Memory B cell (primary cell): ENCODE measurements around the gene LCE2B.
"Not testable (repeated sequence)": the region's sequence is repeated elsewhere in the genome, so short reads cannot be mapped to it uniquely, and the experiment has no call there.

Experiments
- ATAC-seq: fragments of 150-1000 bp; cut with Tn5 transposase; 2 replicates; pipeline ENCODE4 v1.10.0; 2021; ENCODE audit warnings: low read depth, mild to moderate bottlenecking, moderate library complexity
- DNase-seq, 2 donors: peaks; one replicate each; pipeline ENCODE4 v3.0.0; 2022; ENCODE audit warnings: low spot score in 2 of 2
- H3K27ac Mint-ChIP-seq: one replicate; pipeline ENCODE4 v1.8.0; 2022; ENCODE audit warnings: mild to moderate bottlenecking, moderate library complexity, mixed read lengths
- H3K27me3 Mint-ChIP-seq: one replicate; pipeline ENCODE4 v1.8.0; 2022; ENCODE audit warnings: mixed read lengths
- H3K36me3 Mint-ChIP-seq: one replicate; pipeline ENCODE4 v1.8.0; 2022; ENCODE audit warnings: mild to moderate bottlenecking, mixed read lengths
- H3K4me1 Mint-ChIP-seq: one replicate; pipeline ENCODE4 v1.8.0; 2022; ENCODE audit warnings: mixed read lengths
- H3K4me3 Mint-ChIP-seq: one replicate; pipeline ENCODE4 v1.8.0; 2022; ENCODE audit warnings: mild to moderate bottlenecking, moderate library complexity, mixed read lengths
- H3K9me3 Mint-ChIP-seq: one replicate; pipeline ENCODE4 v1.8.0; 2022; ENCODE audit warnings: mixed read lengths

LCE2B gene

GRCh38 chr1:152685823-152686222 lies at the start of gene LCE2B:
TSS of gene LCE2B (plus strand) at chr1:152686123. CDS start at chr1:152686844, 721 bp downstream.
- not testable (repeated sequence) for H3K9me3 Mint-ChIP-seq, ATAC-seq, DNase-seq, H3K36me3 Mint-ChIP-seq, H3K4me1 Mint-ChIP-seq, H3K27ac Mint-ChIP-seq, H3K4me3 Mint-ChIP-seq
- peaks cover 19% of the 10 kb centered on the region for H3K27me3 Mint-ChIP-seq

GRCh38 chr1:152640351-152640750 lies 45.6 kb upstream of the LCE2B start:
- H3K4me3 Mint-ChIP-seq = no peak overlapping the region
- peaks cover 10% of the 10 kb centered on the region for H3K9me3 Mint-ChIP-seq
- ATAC-seq (no peak), DNase-seq (no peak)
- no peaks in the 10 kb centered on the region for H3K36me3 Mint-ChIP-seq
- H3K4me1 Mint-ChIP-seq = no peaks in the 10 kb centered on the region
- H3K27me3 Mint-ChIP-seq = peaks cover 2% of the 10 kb centered on the region
- H3K27ac Mint-ChIP-seq = no peak overlapping the region

- H3K27me3 Mint-ChIP-seq = peaks cover 4% of the 10 kb centered on the region
- no peaks in the 10 kb centered on the region for H3K4me1 Mint-ChIP-seq
- H3K9me3 Mint-ChIP-seq = peaks cover 4% of the 10 kb centered on the region
- H3K36me3 Mint-ChIP-seq = no peaks in the 10 kb centered on the region
- no peak for ATAC-seq
- H3K4me3 Mint-ChIP-seq = no peak overlapping the region
- no peak overlapping the region for H3K27ac Mint-ChIP-seq
- DNase-seq = no peak
Measured at GRCh38 chr1:152643945-152644344, 42.0 kb upstream of the LCE2B start.

GRCh38 chr1:152645146-152645545 lies 40.8 kb upstream of the LCE2B start:
- Mint-ChIP-seq H3K27ac (no peak overlapping the region), H3K4me3 (no peak overlapping the region), H3K4me1 (no peaks in the 10 kb centered on the region), H3K27me3 (peaks cover 7% of the 10 kb centered on the region), H3K9me3 (no peaks in the 10 kb centered on the region), H3K36me3 (no peaks in the 10 kb centered on the region)
- no peak for ATAC-seq
- DNase-seq = no peak

- Mint-ChIP-seq H3K27me3 (peaks cover 7% of the 10 kb centered on the region), H3K9me3 (no peaks in the 10 kb centered on the region), H3K4me3 (no peak overlapping the region), H3K36me3 (no peaks in the 10 kb centered on the region), H3K4me1 (no peaks in the 10 kb centered on the region), H3K27ac (no peak overlapping the region)
- no peak for ATAC-seq
- no peak for DNase-seq
Measured at GRCh38 chr1:152646656-152647055, 39.3 kb upstream of the LCE2B start.

- Mint-ChIP-seq H3K4me3 (no peak overlapping the region), H3K36me3 (no peaks in the 10 kb centered on the region), H3K4me1 (peaks cover 3% of the 10 kb centered on the region), H3K27ac (no peak overlapping the region), H3K27me3 (peaks cover 10% of the 10 kb centered on the region), H3K9me3 (no peaks in the 10 kb centered on the region)
- DNase-seq (peak in 1 of 2 donors; percentile 14), ATAC-seq (no peak)
Measured at GRCh38 chr1:152654110-152654509, 31.8 kb upstream of the LCE2B start.

- no peaks in the 10 kb centered on the region for H3K36me3 Mint-ChIP-seq
- H3K27ac Mint-ChIP-seq = no peak overlapping the region
- H3K4me3 Mint-ChIP-seq = no peak overlapping the region
- ATAC-seq = no peak
- H3K27me3 Mint-ChIP-seq = peaks cover 8% of the 10 kb centered on the region
- DNase-seq = no peak
- H3K9me3 Mint-ChIP-seq = no peaks in the 10 kb centered on the region
- peaks cover 3% of the 10 kb centered on the region for H3K4me1 Mint-ChIP-seq
Measured at GRCh38 chr1:152656459-152656858, 29.5 kb upstream of the LCE2B start.

GRCh38 chr1:152657677-152658076 lies 28.2 kb upstream of the LCE2B start:
- peaks cover 5% of the 10 kb centered on the region for H3K27me3 Mint-ChIP-seq
- no peak for DNase-seq
- H3K27ac Mint-ChIP-seq = no peak overlapping the region
- no peak for ATAC-seq
- peaks cover 3% of the 10 kb centered on the region for H3K4me1 Mint-ChIP-seq
- H3K36me3 Mint-ChIP-seq = no peaks in the 10 kb centered on the region
- H3K9me3 Mint-ChIP-seq = no peaks in the 10 kb centered on the region
- H3K4me3 Mint-ChIP-seq = no peak overlapping the region

GRCh38 chr1:152658649-152659048 lies 27.3 kb upstream of the LCE2B start:
- Mint-ChIP-seq H3K4me3 (no peak overlapping the region), H3K4me1 (peaks cover 3% of the 10 kb centered on the region), H3K36me3 (no peaks in the 10 kb centered on the region), H3K27me3 (peaks cover 5% of the 10 kb centered on the region), H3K27ac (no peak overlapping the region), H3K9me3 (no peaks in the 10 kb centered on the region)
- DNase-seq = no peak
- ATAC-seq = no peak

GRCh38 chr1:152663098-152663497 lies 22.8 kb upstream of the LCE2B start, which contains the start of gene LCE2D:
TSS of gene LCE2D (plus strand) at chr1:152663380. CDS start at chr1:152664106, 726 bp downstream.
- H3K36me3 Mint-ChIP-seq = no peaks in the 10 kb centered on the region
- ATAC-seq (no peak), DNase-seq (no peak)
- no peak within 1 kb of the TSS for H3K27ac Mint-ChIP-seq
- peaks cover 5% of the 10 kb centered on the region for H3K27me3 Mint-ChIP-seq
- no peaks in the 10 kb centered on the region for H3K9me3 Mint-ChIP-seq
- no peak within 1 kb of the TSS for H3K4me3 Mint-ChIP-seq
- H3K4me1 Mint-ChIP-seq = no peaks in the 10 kb centered on the region

GRCh38 chr1:152666171-152666570 lies 19.8 kb upstream of the LCE2B start:
- H3K27me3 Mint-ChIP-seq, H3K4me3 Mint-ChIP-seq, H3K36me3 Mint-ChIP-seq, H3K9me3 Mint-ChIP-seq, H3K27ac Mint-ChIP-seq, ATAC-seq, H3K4me1 Mint-ChIP-seq, DNase-seq: not testable (repeated sequence)

- no peak overlapping the region for H3K4me3 Mint-ChIP-seq
- no peak for DNase-seq
- no peaks in the 10 kb centered on the region for H3K4me1 Mint-ChIP-seq
- H3K9me3 Mint-ChIP-seq = no peaks in the 10 kb centered on the region
- peaks cover 5% of the 10 kb centered on the region for H3K27me3 Mint-ChIP-seq
- H3K36me3 Mint-ChIP-seq = no peaks in the 10 kb centered on the region
- no peak overlapping the region for H3K27ac Mint-ChIP-seq
- no peak for ATAC-seq
Measured at GRCh38 chr1:152667648-152668047, 18.3 kb upstream of the LCE2B start.

- Mint-ChIP-seq H3K4me3 (no peak overlapping the region), H3K36me3 (no peaks in the 10 kb centered on the region), H3K9me3 (no peaks in the 10 kb centered on the region), H3K4me1 (no peaks in the 10 kb centered on the region), H3K27ac (no peak overlapping the region), H3K27me3 (peaks cover 10% of the 10 kb centered on the region)
- ATAC-seq (no peak), DNase-seq (no peak)
Measured at GRCh38 chr1:152673016-152673415, 12.9 kb upstream of the LCE2B start.

- not testable (repeated sequence) for H3K36me3 Mint-ChIP-seq, H3K9me3 Mint-ChIP-seq, H3K4me3 Mint-ChIP-seq, H3K27ac Mint-ChIP-seq, H3K4me1 Mint-ChIP-seq, ATAC-seq, DNase-seq
- H3K27me3 Mint-ChIP-seq = peaks cover 16% of the 10 kb centered on the region
Measured at GRCh38 chr1:152674983-152675382, 10.9 kb upstream of the LCE2B start, which contains the start of gene LCE2C. TSS of gene LCE2C (plus strand) at chr1:152675279. CDS start at chr1:152676016, 737 bp downstream.

GRCh38 chr1:152679459-152679858 lies 6.5 kb upstream of the LCE2B start:
- no peak for ATAC-seq
- DNase-seq = no peak
- Mint-ChIP-seq H3K4me1 (no peaks in the 10 kb centered on the region), H3K9me3 (peaks cover 1% of the 10 kb centered on the region), H3K36me3 (no peaks in the 10 kb centered on the region), H3K27ac (no peak overlapping the region), H3K4me3 (no peak overlapping the region), H3K27me3 (peaks cover 23% of the 10 kb centered on the region)
